ENCODE data around the gene TMIE. TPM values are rescaled to one million over a fixed set of nuclear protein-coding genes. Genes with fewer than 3 reads are reported as not detected.

The TMIE gene
- total RNA-seq, 1 donor: not detected

GRCh38 chr3:46665763-46666452 lies 35.3 kb upstream of the TMIE start:
- TF ChIP-seq, protein P1, sequence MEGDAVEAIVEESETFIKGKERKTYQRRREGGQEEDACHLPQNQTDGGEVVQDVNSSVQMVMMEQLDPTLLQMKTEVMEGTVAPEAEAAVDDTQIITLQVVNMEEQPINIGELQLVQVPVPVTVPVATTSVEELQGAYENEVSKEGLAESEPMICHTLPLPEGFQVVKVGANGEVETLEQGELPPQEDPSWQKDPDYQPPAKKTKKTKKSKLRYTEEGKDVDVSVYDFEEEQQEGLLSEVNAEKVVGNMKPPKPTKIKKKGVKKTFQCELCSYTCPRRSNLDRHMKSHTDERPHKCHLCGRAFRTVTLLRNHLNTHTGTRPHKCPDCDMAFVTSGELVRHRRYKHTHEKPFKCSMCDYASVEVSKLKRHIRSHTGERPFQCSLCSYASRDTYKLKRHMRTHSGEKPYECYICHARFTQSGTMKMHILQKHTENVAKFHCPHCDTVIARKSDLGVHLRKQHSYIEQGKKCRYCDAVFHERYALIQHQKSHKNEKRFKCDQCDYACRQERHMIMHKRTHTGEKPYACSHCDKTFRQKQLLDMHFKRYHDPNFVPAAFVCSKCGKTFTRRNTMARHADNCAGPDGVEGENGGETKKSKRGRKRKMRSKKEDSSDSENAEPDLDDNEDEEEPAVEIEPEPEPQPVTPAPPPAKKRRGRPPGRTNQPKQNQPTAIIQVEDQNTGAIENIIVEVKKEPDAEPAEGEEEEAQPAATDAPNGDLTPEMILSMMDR (IDR thresholded peaks at IDR 0.05; ENCODE audit: insufficient read depth, low read depth, low read length): no peak
- no peak overlapping the region for H3K4me3 ChIP-seq (ENCODE audit: low read depth, low read length)
- no peak for DNase-seq (ENCODE audit: low read depth)

DNA sequence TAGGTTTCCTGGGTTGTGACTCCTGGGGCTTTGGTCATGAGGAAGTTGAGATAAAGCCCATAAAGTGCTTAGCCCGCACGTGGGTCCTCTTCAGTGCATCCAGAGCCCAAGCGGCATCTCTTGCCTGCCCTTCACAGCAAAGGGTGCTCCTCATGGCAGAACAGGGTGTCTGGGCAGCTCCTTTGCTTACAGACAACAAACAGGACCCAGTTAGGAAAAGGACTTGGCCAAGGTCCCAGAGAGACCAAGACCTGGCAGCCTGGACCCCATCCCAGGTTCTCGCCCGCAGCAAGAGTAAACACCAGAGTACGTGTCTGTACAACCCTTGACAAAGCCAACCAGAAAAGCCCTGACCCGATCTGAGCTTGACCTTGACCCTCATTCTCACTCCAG lies 34.7 kb upstream of the TMIE start:
- no peak overlapping the region for H3K4me3 ChIP-seq (ENCODE audit: low read depth, low read length)
- TF ChIP-seq, protein P1 (IDR thresholded peaks at IDR 0.05; ENCODE audit: insufficient read depth, low read depth, low read length): no peak
- DNase-seq (ENCODE audit: low read depth): no peak

GRCh38 chr3:46667061-46667621 lies 34.1 kb upstream of the TMIE start:
- no peak overlapping the region for H3K4me3 ChIP-seq (ENCODE audit: low read depth, low read length)
- TF ChIP-seq, protein P1 (IDR thresholded peaks at IDR 0.05; ENCODE audit: insufficient read depth, low read depth, low read length): no peak
- no peak for DNase-seq (ENCODE audit: low read depth)

- no peak for DNase-seq (ENCODE audit: low read depth)
- TF ChIP-seq, protein P1 (IDR thresholded peaks at IDR 0.05; ENCODE audit: insufficient read depth, low read depth, low read length): no peak
Observed at GRCh38 chr3:46667657-46668056, 33.5 kb upstream of the TMIE start.

DNA sequence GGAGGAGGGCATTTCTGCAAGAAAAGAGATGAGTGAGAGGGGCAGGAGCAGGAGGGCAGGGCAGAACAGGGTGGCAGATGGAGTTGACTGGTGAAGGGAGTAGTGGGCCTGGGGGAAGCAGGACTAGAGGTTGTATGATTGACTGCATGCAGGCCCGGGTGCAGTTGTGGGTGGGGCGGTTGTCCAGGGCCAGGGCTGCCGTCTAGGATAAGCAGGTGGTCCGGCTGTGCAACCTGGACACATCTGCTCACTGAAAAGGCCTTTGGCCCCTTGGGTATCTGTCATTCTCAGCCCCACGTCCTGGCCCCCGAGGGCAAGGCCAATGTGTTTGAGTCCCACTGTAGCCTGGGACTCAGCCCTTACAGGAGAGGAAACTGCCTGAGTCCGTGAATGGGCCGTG lies 33.1 kb upstream of the TMIE start:
- TF ChIP-seq, protein P1 (IDR thresholded peaks at IDR 0.05; ENCODE audit: insufficient read depth, low read depth, low read length): no peak
- DNase-seq (ENCODE audit: low read depth): no peak
- no peak overlapping the region for H3K4me3 ChIP-seq (ENCODE audit: low read depth, low read length)

More at GRCh38 chr3:46667657-46668056, 33.5 kb upstream of the TMIE start:
- H3K4me3 ChIP-seq (ENCODE audit: low read depth, low read length): no peak overlapping the region

- H3K4me3 ChIP-seq (ENCODE audit: low read depth, low read length): no peak overlapping the region
- no peak for DNase-seq (ENCODE audit: low read depth)
- TF ChIP-seq, protein P1 (IDR thresholded peaks at IDR 0.05; ENCODE audit: insufficient read depth, low read depth, low read length): no peak
Observed at GRCh38 chr3:46668591-46668990, 32.6 kb upstream of the TMIE start.

All from fibroblast of villous mesenchyme (primary cell).